GM21360 (cell line): ENCODE measurements around the gene SPACDR.

ENCODE experiments used
- ATAC-seq: cut with Tn5 transposase; IDR thresholded peaks from one replicate; pipeline ENCODE4 v1.9.1; 2021; ENCODE audit warnings: mild to moderate bottlenecking, moderate library complexity; ENCODE audit not compliant: unreplicated experiment

Gene SPACDR

DNA sequence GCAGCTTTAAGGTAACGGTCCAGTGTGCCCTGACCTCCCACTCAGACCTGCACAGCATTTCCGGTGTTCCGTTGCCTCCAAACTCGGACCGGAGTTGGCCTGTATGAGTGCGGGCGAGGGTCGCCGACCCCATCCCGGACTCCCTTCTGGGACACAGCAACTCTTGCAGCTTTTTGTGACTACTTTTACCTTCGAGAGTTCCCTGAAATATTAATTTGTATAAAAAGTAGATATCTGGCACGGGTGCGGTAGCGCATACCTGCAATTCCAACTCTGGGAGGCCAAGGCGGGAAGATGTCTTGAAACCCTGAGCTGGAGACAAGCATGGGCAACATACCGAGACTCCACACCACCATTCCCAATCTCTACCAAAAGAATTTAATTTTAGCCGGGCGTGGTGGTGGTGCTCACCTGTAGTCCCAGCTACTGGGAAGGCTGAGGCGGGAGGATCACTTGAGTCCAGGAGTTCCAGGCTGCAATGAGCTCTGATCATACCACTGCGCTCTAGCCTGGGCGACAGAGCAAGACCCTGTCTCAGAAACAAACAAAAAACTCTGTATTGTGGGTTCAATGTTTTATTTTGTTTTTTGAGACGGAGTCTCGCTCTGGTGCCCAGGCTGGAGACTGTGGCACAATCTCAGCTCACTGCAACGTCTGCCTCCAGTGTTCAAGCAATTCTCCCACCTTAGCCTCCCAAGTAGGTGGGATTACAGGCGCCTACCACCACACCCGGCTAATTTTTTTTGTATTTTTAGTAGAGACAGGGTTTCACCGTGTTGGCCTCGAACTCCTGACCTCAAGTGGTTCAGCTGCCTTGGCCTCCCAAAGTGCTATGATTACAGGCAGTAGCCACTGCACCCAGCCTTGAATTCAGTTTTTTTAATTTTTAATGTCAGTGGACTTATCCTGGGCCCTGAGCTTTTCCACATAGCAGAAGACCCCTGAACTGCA lies 26.6 kb downstream of the SPACDR start:
- no peak for ATAC-seq

DNA sequence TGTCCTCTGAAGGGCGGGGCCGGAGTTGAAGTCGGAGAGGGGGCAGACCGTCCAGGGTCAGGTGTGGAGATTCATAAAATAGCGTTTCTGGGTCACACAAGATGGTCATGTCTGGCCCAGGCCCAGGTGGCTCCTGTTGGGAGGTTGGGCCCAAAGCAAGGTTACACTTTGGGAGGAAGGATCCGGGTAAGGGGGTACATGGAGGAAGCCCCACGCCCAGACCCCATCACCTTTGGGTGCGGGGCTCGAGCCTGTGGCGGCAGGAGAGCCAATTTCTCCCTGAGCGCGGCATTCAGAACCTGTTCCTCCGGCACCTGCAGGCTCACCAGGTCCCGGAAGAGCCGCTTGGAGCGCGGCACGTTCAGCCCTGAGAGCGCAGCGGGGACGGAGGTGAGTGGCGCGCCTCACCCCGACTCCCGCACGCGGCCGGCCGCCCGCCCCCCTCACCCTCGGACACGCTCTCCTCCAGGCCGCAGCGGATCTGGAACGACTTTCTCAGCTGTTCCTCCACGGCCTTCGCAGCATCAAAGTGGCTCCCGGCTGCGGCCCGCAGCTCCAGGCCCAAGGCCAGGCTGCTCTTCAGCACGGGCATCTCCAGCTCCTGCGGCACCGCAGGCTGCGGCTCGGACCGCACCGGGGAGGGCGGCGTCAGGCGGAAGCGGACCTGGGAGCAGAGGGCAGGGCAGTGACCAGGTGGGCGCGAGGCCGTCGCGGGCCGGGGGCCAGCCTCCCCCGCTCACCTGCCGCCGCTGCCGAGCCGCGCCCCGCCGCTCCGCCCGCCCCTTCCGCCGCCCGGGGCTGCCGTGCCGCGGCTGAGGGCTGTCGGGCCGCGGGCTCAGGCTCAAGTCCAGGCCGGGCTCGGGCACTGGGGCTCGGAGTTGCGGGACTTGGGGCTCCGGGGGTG lies 28.4 kb downstream of the SPACDR start:
- peak; percentile 26 for ATAC-seq

DNA sequence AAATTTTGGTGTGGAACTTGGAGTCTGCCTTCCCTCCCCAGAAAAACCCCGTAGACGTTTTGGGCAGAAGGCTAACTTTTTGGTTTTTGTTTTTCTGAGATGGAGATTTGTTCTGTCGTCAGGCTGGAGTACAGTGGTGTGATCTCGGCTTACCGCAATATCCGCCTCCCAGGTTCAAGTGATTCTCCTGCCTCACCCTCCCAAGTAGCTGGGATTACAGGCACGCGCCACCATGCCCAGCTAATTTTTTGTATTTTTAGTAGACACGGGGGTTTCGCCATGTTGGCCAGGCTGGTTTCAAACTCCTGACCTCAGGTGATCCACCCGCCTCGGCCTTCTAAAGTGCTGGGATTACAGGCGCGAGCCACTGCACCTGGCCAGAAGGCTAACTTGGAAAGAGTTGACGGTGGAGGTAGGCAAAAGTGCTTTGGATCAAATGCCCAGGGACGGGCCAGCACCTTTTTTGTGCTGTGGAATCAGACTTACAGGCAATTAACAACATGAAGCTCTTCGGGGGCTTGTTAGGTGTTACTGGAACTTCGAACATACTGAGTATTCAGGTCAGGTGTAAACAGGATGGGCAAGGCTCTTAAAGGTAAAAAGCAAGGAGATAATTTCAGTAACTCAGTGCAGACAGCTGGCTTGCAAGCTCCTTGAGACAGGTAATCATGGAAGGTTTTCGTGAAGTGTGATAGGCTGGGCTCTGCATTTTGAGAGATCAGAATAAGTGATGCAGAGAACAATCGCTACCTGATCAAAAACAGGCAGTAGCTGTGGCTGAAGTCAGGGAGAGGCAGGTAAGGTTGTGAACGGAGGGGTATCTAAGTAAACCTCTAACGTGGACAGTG lies 29.5 kb downstream of the SPACDR start:
- ATAC-seq, result no peak

DNA sequence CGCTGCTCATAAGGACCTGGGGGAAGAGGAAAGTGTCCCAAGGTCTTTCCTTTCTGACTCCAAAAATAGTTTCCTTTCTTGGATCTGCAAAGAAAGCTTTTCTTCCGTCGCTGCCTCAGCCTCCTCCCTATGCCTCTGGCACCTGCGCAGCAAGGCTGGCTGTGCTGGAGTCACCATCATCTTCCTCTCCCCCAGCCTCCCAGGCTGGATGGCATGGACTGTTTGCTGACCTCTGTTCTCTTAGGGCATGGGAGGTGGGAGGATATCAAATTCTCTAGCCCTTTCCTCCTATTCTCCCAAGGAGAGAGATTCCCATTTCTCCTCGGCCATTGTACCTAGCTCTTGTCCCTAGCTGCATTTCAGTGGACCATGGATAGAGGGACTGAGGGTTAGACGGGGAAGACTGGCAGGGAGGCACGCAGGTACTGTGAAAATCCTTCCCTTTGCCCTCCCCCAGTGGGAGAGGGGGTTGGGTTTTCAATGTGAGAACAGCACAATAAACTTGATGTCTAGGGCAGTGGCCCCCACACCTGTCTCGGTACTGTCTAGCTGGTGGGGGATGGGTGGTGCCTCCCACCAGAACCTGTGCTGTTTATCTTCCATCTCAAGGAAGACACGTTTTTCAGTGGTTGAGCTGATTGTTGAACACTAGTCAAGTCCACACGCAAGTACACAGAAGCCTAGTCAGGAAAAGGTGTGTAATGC lies 30.3 kb downstream of the SPACDR start:
- no peak for ATAC-seq

DNA sequence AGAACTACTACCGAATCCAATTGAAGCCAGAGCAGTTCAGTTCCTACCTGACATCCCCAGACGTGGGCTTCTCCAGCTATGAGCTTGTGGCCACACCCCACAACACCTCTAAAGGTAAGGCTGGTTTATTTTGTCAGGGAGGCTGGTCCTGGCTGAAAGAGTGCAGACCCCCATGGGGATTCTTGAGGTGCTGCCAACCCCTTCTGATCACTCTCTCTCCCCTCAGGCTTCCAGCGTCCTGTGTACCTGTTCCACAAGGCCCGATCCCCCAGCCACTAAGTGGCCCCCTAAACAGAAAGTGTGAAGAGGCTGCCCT lies 30.8 kb downstream of the SPACDR start:
- no peak for ATAC-seq

DNA sequence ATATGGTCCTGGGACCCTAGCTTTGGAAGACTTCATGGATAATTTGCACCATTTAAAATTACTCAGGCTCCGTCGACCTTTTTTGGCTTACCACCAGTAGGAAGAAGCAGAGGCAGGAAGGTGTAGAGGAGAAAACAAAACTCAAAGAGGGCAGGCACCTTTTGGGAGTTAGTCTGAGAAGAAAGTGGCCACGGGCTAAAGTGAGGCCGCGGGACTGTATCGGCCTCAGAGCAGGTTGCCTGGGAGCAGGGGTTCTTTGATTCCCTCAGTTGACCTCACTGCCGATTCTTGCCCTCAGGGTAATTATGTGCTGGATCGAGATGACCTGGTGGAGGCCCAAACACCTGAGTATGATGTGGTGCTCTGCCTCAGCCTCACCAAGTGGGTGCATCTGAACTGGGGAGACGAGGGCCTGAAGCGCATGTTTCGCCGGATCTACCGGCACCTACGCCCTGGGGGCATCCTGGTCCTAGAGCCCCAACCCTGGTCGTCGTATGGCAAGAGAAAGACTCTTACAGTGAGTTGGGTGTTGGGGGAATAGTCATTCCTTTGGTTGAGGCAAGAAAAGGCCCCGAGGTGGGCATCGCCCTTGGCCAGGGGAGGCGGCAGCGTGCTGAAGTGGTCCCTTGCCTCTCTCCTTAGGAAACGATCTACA lies 31.3 kb downstream of the SPACDR start:
- ATAC-seq, result no peak

DNA sequence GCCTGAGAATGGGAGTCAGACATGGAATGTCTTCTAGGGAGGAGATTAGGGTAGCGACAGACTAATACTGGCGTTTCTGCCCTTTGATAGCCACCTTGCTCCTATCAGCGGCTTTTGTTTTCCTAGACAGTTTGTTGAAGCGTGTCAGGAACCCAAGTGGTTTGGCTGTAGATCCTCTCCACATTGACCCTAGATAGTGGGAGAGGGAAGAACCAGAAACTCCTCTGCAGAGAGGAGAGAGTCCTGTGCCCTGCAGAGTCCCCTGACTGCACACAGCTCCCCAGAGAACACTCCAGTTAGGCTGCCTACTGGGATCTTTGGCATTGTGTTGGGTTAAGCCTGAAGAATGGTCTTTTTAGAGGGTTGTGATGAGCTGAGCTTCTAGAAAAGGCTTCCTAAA lies 32.0 kb downstream of the SPACDR start:
- ATAC-seq, result no peak

DNA sequence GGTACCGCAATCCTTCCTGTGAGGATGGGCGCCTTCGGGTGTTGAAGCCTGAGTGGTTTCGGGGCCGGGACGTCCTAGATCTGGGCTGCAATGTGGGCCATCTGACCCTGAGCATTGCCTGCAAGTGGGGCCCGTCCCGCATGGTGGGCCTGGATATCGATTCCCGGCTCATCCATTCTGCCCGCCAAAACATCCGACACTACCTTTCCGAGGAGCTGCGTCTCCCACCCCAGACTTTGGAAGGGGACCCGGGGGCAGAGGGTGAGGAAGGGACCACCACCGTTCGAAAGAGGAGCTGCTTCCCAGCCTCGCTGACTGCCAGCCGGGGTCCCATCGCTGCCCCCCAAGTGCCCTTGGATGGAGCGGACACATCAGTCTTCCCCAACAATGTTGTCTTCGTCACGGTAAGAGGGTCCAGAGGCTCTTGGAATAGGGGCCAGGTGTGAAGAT lies 32.7 kb downstream of the SPACDR start:
- ATAC-seq, result no peak

DNA sequence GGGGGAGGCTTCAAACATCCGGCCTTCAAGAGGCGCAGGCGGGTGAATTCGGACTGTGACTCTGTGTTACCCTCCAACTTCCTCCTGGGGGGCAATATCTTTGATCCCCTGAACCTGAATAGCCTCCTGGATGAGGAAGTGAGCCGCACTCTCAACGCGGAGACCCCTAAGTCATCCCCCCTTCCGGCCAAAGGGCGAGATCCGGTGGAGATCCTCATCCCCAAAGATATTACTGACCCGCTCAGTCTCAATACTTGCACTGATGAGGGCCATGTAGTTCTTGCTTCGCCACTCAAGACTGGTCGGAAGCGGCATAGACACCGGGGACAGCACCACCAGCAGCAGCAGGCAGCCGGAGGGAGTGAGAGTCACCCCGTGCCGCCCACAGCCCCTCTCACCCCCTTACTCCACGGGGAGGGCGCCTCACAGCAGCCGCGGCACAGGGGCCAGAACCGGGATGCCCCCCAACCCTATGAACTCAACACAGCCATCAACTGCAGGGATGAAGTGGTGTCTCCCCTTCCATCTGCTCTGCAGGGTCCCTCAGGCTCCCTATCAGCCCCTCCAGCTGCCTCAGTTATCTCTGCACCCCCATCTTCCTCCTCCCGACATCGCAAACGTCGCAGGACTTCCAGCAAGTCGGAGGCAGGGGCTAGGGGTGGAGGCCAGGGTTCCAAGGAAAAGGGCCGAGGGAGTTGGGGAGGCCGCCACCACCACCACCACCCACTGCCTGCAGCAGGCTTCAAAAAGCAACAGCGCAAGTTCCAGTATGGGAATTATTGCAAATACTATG lies 33.4 kb downstream of the SPACDR start:
- ATAC-seq, result no peak

DNA sequence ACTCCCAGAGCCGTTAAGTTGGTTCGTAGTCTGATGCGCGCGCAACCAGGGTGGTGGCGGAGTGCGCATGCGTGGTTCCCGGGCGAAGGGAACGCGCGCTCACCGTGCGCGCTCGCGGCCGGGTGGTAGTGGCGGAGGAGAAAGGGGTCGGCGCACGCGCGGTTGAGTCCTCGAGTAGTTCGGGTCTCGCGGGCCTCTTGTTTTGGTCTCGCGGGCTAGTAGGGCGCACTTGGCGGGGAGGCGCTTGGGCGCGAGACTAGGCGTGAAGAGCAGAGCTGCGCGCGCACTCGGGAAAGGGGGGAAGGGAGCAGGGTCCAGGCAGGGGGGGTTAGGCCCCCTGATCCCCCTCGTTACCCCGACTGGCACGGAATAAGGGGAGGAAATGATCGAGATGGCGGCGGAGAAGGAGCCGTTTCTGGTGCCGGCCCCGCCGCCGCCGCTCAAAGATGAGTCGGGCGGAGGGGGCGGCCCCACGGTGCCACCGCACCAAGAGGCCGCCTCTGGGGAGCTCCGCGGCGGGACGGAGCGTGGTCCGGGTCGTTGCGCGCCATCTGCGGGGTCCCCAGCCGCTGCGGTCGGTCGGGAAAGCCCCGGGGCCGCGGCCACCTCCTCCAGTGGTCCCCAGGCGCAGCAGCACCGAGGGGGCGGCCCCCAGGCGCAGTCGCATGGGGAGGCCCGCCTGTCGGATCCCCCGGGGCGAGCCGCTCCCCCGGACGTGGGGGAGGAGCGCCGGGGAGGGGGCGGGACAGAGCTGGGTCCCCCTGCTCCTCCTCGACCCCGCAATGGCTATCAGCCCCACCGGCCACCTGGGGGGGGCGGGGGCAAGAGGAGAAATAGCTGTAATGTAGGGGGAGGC lies 34.2 kb downstream of the SPACDR start, which contains the start of gene MEPCE:
TSS of gene MEPCE (plus strand) at position 195 of the 856 bp plus-strand sequence. CDS start at position 383, 188 bp downstream.
- peak; percentile 35 for ATAC-seq

DNA sequence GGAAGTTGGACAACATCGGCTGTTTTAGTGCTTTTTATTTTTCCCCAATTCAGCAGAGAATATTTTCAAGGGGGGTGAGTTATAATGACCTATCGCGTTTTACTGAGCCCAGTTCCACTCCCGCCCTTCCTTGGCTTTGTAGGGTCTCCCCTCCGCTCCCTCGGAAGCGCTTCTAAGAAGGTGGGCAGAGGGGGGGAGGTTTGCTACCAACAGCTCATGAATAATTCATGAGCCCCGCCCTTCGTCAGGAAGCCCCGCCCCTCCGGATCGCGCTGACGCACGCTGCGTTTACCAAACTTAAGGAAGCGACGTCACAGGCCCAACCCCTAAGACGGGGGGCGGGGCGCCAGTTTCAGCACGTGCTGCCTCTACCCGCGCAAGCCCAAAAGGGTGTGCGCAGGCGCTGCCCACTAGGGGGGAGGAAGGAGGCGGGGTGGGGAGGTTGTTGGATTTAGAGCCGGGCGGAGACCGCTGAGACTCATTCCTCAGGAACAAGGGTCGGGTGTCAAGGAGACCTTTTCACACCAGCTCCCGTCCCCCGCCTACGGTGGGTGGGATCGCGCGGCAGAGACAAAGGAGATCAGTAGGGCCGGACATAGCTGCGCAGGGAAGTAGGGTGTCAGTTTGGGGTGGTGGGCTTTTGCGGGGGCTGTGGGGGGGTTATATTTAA lies 35.0 kb downstream of the SPACDR start:
- ATAC-seq, result peak; percentile 37

DNA sequence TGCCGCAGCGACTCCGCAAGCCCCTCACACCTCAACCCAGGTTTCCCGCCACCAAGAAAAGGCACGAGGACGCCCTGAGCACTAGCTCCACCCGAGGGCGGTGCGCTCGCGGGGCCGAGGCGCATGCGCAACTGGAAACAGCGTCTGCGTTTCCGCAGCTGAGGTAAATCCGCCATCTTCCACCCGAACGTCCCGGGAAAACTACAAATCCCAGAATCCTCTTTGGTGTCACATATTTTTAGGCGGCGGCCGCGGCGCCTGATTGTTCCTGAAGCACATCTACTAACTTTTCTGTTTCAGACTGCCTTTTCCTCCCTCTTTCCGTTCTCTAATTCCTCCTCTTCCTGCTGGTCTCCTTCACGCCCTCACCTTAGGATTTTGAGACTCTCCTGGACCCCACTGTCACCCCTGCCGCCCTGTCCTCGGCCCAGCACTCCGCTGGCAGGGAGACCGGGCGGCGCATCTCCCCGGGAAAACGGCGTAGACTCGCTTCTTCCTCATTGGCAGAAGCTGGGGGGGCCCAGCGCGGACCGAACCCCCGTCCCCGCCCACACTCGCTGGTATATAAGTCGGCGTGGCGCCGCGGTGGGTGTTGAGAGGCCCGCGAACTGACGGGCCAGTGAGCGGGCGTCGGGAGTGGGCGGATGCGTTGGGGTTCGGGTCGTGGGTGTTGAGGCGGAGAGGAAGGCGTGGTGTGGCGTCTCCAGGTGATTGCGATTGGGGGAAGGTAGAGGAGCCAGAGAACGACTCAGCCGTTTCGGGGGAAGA lies 35.7 kb downstream of the SPACDR start, which contains the start of gene ZCWPW1:
TSS of gene ZCWPW1 (minus strand) at position 505 of the 768 bp plus-strand sequence. CDS start 8,054 bp downstream, outside the sequence.
- peak; percentile 33 for ATAC-seq

DNA sequence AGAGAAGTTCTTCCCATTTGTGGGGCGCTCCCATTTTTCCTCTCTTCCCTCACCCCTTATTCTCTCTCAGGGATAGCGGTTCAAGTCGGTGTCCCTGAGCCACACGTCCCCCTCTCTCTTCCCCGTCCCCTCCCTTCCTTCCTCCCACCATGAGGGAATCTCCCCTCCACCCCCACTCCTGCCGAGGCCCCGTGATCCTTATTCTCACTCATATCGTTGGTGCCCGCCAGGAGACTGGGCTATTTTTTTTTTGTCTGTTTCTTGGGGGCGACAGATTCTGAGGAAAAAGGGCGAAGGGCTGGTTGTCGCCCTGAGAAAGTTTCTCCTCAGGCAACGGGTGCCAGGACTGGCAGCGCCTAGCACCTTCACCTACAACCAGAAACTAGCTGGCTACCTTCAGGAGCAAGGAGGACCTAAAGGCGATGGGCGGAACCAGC lies 36.3 kb downstream of the SPACDR start:
- no peak for ATAC-seq

DNA sequence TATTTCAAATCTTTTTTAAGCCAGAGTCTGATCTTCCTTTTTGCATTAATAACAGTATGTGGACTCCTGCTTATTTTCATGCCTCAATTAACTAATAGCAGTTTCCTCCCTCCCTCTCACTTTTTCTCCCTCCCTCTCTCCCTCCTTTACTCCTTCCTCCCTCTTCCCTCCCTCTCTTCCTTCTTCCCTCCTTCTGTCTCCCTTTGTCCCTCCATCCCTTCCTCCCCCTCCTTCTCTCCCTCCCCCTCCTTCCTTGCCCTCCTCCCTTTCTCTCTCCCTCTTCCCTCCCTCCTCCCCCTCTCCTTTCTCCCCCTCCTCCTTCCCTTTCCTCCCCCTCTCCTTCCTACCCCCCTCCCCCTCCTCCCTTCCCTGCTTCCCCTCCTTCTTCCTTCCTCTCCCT lies 37.5 kb downstream of the SPACDR start:
- ATAC-seq, result no peak

DNA sequence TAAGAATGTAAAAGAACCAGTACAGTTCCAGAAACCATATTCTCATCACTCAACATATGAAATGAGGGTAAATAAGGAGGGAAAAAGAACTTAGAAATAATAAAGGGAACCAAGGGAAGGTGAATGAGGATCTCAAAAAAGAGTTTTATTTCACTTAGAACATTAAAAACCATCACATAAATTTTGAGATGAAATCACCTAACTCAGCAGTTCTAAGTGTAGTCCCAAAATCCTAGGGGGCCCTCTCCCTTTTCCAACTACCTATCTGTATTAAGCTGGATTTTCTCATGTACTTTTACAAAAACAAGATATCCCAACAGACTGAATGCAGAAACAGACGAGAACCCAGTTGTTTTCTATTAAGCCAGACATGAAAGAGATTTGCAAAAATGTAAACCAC lies 38.7 kb downstream of the SPACDR start:
- ATAC-seq, result no peak

DNA sequence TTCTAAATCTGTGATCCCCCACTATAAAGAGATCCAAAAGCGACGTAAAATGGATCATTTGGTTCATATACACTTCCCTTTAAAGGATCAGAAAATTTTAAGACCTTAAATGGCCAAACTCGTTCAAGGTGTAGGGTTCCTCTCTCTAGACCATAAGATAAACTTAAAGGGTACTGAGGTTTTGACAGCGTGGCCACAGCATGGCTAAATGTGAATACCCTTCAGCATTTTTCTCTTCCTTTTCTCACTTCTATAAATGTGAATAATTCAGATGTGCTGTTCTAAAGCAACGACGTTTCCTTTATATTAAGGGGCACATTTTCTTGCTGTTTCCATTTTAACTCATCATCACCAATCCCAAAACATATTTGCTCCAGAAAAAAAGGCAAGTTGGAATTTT lies 40.7 kb downstream of the SPACDR start:
- ATAC-seq, result no peak
